LNCaP clone FGC (cell line): ENCODE measurements around the gene ERFL.

ENCODE experiments used
- DNase-seq: peaks from one replicate; pipeline ENCODE4 v3.0.0-alpha.2; 2011; ENCODE audit warnings: low read depth
- H3K4me3 ChIP-seq: 2 replicates; pipeline ENCODE4 v1.5.1; 2011; ENCODE audit warnings: mild to moderate bottlenecking, low read depth, low read length, control low read depth
- TF ChIP-seq, protein P1 (sequence below): IDR thresholded peaks from 2 replicates; pipeline ENCODE4 v1.5.1; 2012; ENCODE audit warnings: mild to moderate bottlenecking; ENCODE audit not compliant: control insufficient read depth, insufficient read depth; ENCODE audit errors: extremely low read depth

ERFL gene

DNA sequence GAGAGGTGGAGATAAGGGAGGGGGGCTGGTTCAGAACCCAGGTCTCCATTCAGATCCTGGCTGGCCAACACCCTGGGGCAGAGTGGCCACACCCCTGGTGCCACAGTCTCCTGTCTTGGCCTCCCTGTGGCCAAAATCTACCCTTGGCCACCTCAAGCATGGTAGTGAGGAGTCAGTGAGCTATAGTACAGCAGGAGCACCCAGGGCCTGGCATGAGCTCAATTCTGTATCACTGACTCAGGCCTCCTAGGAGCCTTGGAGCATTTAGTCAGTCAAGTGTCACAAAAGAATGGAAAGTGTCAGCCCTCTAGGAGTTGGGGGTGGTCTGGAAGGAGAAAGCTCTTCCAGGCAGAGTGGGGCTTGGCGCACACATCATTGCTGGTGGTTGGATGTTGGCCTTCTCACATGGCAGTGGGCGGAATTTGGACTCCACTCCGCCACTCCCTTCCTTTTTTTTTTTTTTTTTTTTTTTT lies 57.8 kb downstream of the ERFL start:
- no peak for DNase-seq
- H3K4me3 ChIP-seq = no peak overlapping the region
- TF ChIP-seq, protein P1, sequence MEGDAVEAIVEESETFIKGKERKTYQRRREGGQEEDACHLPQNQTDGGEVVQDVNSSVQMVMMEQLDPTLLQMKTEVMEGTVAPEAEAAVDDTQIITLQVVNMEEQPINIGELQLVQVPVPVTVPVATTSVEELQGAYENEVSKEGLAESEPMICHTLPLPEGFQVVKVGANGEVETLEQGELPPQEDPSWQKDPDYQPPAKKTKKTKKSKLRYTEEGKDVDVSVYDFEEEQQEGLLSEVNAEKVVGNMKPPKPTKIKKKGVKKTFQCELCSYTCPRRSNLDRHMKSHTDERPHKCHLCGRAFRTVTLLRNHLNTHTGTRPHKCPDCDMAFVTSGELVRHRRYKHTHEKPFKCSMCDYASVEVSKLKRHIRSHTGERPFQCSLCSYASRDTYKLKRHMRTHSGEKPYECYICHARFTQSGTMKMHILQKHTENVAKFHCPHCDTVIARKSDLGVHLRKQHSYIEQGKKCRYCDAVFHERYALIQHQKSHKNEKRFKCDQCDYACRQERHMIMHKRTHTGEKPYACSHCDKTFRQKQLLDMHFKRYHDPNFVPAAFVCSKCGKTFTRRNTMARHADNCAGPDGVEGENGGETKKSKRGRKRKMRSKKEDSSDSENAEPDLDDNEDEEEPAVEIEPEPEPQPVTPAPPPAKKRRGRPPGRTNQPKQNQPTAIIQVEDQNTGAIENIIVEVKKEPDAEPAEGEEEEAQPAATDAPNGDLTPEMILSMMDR = no peak

DNA sequence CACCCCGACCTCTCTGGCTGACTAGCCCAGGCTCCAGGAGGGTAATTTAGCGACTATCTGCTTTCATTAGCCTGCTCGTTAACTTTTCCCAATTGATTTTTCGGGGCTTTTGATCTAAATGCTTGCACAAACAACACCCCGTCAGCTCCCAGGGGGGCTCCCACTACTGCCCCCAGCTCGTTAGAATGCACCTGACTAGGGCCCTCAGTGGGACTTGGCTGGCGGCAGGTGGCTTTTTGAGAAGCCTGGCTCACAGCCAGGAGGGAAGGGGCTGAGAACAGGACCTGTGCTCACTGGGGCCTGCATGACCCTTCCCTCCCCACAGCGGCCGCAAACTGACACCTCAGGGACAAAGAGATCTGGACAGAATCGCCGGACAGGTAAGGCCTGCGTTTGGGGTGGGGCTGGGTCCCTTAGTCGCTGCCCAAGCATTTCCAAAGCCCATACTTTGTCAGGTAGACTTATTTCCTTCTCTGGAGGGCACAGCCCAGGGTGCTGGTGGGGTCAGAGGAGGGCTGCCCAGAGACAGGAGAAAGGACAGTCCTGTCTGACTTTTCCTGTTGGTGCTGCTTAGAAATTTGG lies 58.8 kb downstream of the ERFL start:
- no peak for DNase-seq
- TF ChIP-seq, protein P1 = no peak

DNA sequence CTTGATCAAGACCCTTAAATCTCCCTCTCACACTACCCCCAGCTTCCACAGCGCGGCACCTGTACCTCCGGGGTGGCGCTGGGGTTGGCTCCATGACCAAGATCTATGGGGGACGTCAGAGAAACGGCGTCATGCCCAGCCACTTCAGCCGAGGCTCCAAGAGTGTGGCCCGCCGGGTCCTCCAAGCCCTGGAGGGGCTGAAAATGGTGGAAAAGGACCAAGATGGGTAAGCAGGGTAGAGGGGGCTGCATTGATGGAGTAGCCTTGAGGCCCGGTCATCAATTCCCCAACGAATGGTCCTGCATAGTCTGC lies 59.3 kb downstream of the ERFL start:
- no peak overlapping the region for H3K4me3 ChIP-seq

More for the DNA sequence above, 58.8 kb downstream of the ERFL start:
- H3K4me3 ChIP-seq = no peak overlapping the region

DNA sequence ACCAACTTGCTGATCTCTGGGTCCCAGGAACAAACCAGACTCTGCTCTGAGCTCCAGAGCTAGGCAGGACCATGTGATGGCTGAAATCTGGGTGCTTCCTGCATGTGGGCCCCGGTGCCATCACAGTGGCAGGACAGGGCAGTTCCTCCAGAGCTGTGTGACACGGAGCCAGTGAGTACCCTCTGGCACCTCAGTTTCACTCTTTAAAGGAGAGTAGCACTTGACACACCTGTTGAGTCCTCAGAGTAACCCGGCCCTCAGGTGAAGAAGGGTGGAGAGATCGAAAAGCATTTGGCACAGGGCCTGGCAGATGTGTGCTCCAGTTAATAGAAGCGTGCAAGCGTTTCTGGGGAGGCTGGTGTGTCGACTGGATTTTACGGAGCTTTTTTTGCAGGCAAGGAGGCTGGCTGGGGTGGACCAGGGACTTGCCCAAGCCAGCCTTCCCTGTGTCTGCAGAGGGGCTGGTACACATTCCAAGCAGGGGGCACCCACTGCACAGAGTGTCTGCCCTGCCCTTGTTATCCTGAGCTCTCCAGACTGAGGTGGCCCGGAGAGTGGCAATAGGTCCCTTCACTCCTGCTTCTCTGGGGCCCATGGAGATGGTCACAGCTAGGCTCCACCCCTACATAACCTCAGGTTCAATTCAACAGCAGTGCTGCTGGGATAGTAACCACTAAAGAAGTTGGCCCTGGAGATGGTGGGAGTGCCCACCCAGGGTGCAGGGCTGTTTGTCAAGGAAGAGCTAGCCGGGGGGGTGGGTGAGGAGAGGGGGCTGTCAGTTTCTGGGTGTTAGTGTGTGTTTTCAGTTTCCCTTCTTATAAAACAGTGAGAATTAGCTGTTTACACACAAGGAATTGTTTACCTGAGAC lies 59.9 kb downstream of the ERFL start:
- H3K4me3 ChIP-seq = no peak overlapping the region
- DNase-seq = no peak
- TF ChIP-seq, protein P1 = no peak

More for the DNA sequence above, 59.3 kb downstream of the ERFL start:
- TF ChIP-seq, protein P1 = no peak
- DNase-seq = no peak

DNA sequence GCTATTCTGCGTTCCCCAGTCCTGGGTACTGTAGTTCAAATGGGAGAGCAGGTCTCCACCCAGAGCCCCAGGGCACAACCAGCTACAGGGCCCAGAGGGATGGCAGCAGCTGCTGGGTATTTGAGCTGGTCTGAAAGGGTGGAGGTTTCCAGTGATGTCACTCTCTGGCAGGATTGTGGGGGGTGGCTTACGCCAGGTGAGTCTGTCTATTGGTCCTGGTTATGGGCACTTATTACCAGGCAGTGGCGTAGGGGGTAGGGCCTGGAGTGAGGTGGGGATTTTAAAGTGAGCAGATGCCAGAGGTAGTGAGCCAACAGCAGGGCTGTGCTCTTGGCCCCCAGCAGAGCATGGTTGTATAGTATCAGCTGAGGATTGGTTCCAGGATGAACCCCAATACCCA lies 62.0 kb downstream of the ERFL start:
- no peak for DNase-seq
- H3K4me3 ChIP-seq = no peak overlapping the region
- TF ChIP-seq, protein P1 = no peak

DNA sequence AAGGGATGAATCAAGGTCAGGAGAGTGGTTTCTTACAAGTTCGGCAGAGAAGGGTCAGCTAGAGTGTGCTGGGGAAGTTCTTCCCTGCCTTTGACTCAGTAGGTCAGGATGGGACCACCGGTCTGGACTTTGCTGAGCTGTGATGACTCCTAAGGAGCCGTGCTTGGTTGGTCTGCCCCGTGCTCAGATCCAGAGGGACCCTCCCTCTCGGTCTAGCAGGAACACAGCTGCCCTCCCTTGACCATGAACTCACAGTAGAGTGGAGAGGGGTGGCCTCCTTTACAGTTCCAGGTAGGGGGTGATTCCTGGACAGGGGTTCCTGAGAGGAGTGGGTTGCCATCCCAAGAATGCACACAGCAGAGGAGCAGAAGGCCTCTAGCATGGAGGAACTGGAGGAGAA lies 63.9 kb downstream of the ERFL start:
- H3K4me3 ChIP-seq = no peak overlapping the region
- TF ChIP-seq, protein P1 = no peak
- DNase-seq = no peak
